Myocyte (in vitro differentiated cells): Measurements from ENCODE around the gene PHLDA1. TPM values are rescaled to one million over a fixed set of nuclear protein-coding genes. Genes with fewer than 3 reads are reported as not detected.

Experiments
- DNase-seq: peaks from one replicate; pipeline ENCODE4 v3.0.0-alpha.2; 2012; ENCODE audit warnings: low read depth
- total RNA-seq: library from RNA; depleted of rRNA; stranded (reverse); fragments of >200 nt; gene quantifications from 2 replicates; pipeline ENCODE4 v1.2.3, GENCODE V29; 2014

The PHLDA1 gene
- total RNA-seq, 1 donor from 2014 or later: 72.4 TPM

- peak; percentile 86 for DNase-seq
These were observed 10.6 kb downstream of the PHLDA1 start for GRCh38 chr12:76020731-76021672.

DNA sequence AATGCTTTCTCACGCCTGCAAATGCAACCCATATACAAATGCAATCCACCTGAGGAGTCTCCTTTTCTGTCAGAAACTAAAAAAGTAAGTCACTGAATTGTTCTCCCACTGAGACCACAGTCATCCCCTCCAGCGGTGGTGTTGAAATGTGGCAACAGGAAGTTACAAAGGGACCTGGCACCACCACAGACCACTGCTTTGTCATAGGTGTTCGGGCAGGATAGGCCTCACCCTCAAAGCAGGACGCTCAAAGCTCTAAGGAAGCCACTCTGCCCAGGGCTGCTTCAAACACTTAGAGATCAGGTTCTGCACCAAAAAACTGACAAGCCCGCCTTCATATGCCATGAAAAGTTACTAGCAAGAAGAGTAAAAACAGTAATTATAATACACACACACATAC lies 11.3 kb downstream of the PHLDA1 start:
- DNase-seq: peak; percentile 57

DNA sequence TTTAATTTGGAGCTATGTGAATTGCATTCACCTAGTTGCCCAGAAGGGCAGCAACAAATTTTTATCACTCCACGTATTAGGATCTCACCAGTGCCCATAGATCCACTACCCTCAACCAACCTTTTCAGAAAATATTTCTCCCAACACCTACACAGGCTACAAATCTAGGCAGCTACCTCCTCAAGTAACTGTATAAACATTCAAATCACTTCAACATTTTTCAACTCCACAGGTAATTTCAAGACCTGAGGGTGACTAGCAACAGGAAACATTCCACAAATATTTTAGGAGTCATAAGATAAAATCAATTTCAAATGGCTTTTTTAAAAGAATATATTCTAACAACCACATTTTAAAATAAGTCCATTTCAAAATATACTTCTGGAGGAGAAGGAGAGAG lies 12.9 kb downstream of the PHLDA1 start:
- DNase-seq: no peak

DNA sequence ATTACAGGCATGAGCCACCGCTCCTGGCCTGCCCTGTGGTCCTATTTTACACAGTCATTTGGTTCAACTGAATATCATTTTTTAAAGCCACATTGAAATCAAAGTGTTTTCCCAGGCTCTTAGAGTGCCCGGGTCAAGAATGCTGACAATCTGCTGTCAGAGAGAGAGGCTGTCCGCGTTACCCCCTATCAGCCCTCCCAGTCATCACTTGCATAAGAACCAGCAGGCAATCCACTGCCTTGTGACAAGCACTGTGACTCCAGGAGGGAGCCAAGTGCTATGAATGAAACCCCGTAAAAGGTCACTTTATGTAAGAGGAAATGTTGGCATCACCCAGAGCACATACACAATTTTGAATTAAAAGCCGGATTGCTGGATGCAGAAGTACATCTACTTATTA lies 13.5 kb downstream of the PHLDA1 start:
- DNase-seq: no peak

- no peak for DNase-seq
These were observed 17.6 kb downstream of the PHLDA1 start for GRCh38 chr12:76014007-76014406.

GRCh38 chr12:76013603-76014002 lies 18.0 kb downstream of the PHLDA1 start:
- DNase-seq: no peak

DNA sequence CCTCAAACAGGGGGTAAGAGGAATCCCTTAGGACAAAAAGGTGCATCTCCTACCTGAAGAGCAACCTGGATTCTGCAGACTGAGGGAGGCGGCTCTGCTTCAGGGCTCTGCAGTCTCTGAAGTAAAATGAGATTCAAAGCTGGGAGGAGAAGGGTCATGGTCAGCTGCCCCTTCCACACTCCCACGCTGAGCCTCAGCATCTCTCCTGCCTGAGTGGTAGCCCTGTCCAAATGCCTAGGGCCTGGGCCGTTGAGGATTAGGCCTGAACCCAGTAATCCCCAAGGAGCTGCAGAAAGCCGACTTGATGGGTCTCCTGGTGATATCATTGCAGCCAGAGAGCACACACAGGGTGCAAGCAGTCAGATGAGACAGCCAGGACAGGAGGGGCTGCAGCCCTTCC lies 18.9 kb downstream of the PHLDA1 start:
- DNase-seq: no peak

DNA sequence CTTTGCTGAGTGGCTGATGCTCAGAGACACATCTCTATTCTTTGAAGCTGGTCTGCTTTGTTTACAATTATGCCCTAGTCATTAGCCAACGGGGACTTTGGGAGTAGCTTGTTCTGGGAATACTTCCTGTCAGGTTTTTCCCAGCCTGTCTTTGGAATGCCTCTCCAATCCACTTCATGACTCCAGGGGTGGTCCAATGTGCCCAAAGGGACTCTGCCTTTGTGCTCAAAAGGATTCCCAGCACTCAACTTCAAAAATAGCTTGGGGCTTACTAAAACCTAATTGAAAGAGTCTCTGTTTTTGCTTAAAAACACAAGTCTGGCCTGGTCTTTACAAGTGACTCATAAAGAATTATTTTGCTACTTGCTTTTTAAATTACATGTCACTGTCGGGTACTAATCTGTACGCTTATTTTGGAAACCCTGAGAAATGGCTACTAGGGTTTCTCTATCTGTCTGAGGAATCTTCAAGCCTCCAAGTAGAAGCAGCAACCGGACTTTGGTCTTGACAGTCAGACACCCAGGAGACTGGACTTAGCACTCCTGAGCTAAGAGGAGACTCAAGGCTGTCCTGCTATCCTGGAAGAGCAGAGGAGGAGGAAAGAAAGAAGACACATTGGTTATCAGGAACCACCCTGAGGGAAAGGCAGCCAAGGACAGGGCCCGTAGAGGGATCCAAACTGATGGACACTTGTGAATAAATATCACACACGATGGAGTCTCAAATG lies 20.7 kb downstream of the PHLDA1 start:
- DNase-seq: no peak

DNA sequence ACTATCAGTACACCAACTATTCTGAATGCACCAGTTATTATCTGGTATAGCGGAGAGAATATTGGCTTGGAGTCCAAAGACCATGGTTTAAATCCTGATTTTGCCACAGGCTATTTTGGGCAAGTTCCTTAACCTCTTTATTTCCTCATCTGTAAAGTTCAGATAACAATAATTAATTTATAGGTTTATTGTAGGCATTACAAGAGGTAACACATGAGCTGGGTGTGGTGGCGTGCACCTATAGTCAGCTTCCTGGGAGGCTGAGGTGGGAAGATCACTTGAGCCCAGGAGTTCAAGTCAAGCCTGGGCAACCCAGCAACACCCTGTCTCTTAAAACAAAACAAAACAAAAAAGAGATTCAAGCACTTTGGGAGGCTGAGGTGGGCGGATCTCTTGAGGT lies 23.1 kb downstream of the PHLDA1 start:
- no peak for DNase-seq

DNA sequence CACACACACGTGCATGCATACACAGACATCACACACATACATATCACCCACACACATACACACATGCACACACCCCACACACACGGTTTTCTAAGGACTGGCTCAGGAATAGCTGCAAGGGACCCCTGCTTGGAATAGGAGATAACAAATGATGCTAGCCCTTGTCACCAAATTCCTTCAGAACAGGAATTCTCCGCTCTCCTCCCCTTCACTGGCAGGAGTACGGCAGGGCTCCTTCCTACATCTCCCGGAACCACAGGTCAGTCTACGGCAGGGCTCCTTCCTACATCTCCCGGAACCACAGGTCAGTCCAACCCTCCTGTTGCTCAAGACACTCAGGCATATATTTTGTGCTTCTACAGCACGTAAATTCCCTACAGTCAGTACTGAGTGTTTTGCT lies 23.9 kb downstream of the PHLDA1 start:
- no peak for DNase-seq

DNA sequence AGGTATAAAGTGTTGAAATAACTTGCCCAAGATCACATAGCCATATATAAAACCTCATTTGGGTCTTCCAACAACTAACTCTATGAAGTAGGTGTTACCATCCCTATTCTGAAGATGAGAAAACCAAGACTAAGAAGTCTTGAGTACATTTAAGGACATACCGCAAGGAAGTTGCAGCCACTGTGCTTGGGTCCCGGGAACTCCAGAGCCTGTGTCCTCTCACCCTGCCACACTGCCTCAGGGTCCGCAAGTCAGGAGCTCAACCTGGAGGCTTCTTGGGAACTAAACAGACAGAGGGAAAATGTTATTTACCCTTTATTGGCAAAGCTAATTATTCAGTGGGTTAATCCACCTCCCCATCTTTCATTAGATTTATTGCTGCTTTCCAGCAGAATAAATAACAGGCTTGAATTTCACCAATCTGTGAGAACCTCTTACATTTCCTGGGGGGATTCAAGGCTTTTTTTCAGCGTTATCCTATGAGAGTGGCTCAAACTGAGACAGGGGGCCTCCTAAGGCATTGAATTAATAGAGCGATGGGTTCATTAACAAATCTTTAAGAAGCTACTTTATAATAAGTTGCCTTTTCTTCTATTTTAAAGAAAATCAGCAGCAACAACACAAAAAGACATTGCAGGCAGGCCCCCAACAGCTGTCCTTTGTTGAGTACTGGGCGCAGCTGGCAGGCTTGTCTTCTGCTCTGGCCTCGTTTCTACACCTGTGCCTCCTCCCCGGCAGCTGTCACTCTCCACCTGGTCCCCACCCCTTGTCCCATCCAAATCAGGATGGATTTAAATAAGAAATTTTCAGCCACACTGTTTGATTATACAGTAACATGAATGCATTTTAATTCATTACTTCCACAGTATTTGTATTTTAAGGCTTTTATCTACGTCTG lies 25.3 kb downstream of the PHLDA1 start:
- peak; percentile 57 for DNase-seq

DNA sequence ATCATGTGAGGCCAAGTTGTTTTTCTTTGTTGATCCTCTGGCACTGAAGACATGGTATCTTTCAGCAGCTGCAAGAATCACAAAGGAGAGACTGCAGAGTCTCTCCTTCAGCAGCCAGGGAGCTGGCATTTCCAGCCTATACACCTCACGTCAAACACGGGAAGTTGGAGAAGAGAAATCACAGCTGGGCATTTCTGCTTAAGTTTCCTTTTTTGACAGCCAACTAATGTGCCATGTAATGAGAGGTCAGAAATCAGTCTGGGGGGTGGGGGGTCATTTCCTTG lies 28.3 kb downstream of the PHLDA1 start:
- peak; percentile 59 for DNase-seq

- DNase-seq: no peak
These were observed 28.8 kb downstream of the PHLDA1 start for GRCh38 chr12:76002598-76003354.

- no peak for DNase-seq
These were observed 33.1 kb downstream of the PHLDA1 start for GRCh38 chr12:75998292-75999063.

GRCh38 chr12:75997658-75998057 lies 33.9 kb downstream of the PHLDA1 start:
- DNase-seq: no peak

DNA sequence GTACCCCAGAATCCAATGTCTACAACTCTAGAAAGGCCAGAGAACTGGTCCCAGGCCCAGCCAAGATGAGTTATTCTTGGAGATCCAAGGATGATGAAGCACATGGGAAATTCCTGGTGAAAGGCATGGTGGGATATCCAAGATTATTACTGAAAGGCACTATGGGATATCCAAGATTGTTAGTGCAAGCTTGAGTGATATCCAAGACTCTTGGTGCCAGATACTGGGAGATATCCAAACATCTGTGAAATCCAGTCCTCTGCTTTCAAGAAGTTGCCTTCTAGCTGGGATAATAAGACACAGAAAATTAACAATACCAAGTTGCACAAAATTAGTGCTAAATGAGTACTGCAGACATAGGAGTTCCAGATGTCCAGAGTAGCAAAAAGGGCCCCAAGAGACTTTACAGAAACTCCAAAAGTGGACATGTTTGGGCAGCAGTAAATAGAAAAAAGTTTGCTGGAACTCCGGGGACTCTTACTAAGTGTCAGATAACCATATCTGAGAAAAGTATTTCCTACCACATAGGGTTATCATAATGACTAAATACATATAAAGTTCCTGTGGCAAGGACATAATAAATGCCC lies 34.6 kb downstream of the PHLDA1 start:
- peak; percentile 25 for DNase-seq

DNA sequence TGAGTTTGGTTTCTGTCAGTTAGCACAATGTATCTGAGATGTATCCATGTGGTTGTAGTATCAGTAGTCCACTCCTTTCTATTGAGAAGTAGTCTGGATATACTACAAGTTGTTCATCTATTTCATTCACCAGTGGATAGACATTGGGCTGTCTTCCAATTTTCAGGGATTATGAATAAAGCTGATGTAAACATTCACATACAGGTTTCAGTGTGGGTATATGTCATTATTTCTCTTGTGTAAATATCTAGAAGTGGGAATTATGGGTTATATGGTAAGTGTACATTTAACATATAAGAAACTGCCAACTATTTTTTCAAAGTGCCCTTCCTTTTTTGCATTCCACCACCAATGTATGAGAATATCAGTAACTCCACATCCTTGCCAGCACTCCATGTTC lies 35.9 kb downstream of the PHLDA1 start:
- no peak for DNase-seq

GRCh38 chr12:75994069-75994740 lies 37.4 kb downstream of the PHLDA1 start:
- DNase-seq: no peak

- no peak for DNase-seq
These were observed 39.8 kb downstream of the PHLDA1 start for GRCh38 chr12:75991753-75992152.
